Measurements from ENCODE around the gene EGFL8. TPM values are rescaled to one million over a fixed set of nuclear protein-coding genes. Genes with fewer than 3 reads are reported as not detected.

The EGFL8 gene
- total and polyA plus RNA-seq, 9 of the 15 experiments (the other 6 are each of a cell fraction or from before 2014, with no cell fraction given): 2.2 to 47.4 (median 14.2) TPM

- TF ChIP-seq RREB1 (CRISPR knock-in tag; IDR thresholded peaks at IDR 0.05) (no peak), ZFX (CRISPR knock-in tag; IDR thresholded peaks at IDR 0.05) (no peak), CEBPZ (IDR thresholded peaks at IDR 0.05; ENCODE audit: borderline replicate concordance, low read depth, low read length) (no peak), RAD51 (IDR thresholded peaks at IDR 0.05; ENCODE audit: borderline replicate concordance, low read depth) (no peak), ATF4 (CRISPR knock-in tag; IDR thresholded peaks at IDR 0.05) (peak; percentile 72), XRCC5 (IDR thresholded peaks at IDR 0.05; ENCODE audit: low read depth, low read length) (no peak), NBN (IDR thresholded peaks at IDR 0.05; ENCODE audit: low read depth) (no peak), KLF13 (tag; IDR thresholded peaks at IDR 0.05; ENCODE audit: borderline replicate concordance, low read depth) (no peak), GABPA (tag; conservative IDR thresholded peaks at IDR 0.05; ENCODE audit: low read depth) (0 out of 2 replicates have a peak, but pooled peaks have one; percentile 3), CEBPB (tag; IDR thresholded peaks at IDR 0.05) (peak; percentile 70), KAT8 (IDR thresholded peaks at IDR 0.05; ENCODE audit: low read depth) (no peak), SMARCE1 (IDR thresholded peaks at IDR 0.05) (no peak; the same call in 1 of the 2 replicates), GTF2E2 (tag; IDR thresholded peaks at IDR 0.05) (no peak), WHSC1 (IDR thresholded peaks at IDR 0.05; ENCODE audit: low read length) (no peak)
These were observed 18.1 kb upstream of the EGFL8 start (continued) for GRCh38 chr6:32146287-32146686.

Data from K562 (cell line).